Peyer's patch (tissue), 4 donors: ENCODE data around the gene IQCE.

Experiments used
- CTCF ChIP-seq, 6 experiments: fragments of 450-650 bp in 4 of 6; fragments of 200-600 bp in 2 of 6; sonication (generic) in 1 of 6; IDR thresholded peaks; one replicate each; pipeline ENCODE4 v1.5.1; 2017 to 2019; ENCODE audit warnings: antibody characterized with exemption in 6 of 6, mild to moderate bottlenecking in 3 of 6, moderate library complexity in 1 of 6
- POLR2A ChIP-seq, 2 donors: fragments of 450-650 bp; IDR thresholded peaks; one replicate each; pipeline ENCODE4 v1.5.1; 2017; ENCODE audit warnings: antibody characterized with exemption in 2 of 2, mild to moderate bottlenecking in 2 of 2, moderate library complexity in 2 of 2

- no peak for TF ChIP-seq CTCF (IDR thresholded peaks at IDR 0.05)
- no peak for TF ChIP-seq POLR2A (IDR thresholded peaks at IDR 0.05)
Measured at GRCh38 chr7:2510909-2511768, 47.6 kb upstream of the IQCE start.
